ENCODE data around the gene DDX5.
"Not testable (repeated sequence)": the region's sequence is repeated elsewhere in the genome, so short reads cannot be mapped to it uniquely, and the experiment has no call there.

GRCh38 chr17:64495300-64495699 lies 10.8 kb downstream of the DDX5 start:
- TF ChIP-seq, protein P1, sequence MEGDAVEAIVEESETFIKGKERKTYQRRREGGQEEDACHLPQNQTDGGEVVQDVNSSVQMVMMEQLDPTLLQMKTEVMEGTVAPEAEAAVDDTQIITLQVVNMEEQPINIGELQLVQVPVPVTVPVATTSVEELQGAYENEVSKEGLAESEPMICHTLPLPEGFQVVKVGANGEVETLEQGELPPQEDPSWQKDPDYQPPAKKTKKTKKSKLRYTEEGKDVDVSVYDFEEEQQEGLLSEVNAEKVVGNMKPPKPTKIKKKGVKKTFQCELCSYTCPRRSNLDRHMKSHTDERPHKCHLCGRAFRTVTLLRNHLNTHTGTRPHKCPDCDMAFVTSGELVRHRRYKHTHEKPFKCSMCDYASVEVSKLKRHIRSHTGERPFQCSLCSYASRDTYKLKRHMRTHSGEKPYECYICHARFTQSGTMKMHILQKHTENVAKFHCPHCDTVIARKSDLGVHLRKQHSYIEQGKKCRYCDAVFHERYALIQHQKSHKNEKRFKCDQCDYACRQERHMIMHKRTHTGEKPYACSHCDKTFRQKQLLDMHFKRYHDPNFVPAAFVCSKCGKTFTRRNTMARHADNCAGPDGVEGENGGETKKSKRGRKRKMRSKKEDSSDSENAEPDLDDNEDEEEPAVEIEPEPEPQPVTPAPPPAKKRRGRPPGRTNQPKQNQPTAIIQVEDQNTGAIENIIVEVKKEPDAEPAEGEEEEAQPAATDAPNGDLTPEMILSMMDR (IDR thresholded peaks at IDR 0.05): not testable (repeated sequence)
- not testable (repeated sequence) for TF ChIP-seq POLR2A, EP300 (IDR thresholded peaks at IDR 0.05)

All from tibial nerve (tissue), 4 donors.